WTC11 (cell line): ENCODE results near the gene GPR143. TPM values are rescaled to one million over a fixed set of nuclear protein-coding genes. Genes with fewer than 3 reads are reported as not detected.

Source experiments
- ATAC-seq: fragments of 200-7000 bp; cut with Tn5 transposase; 2 replicates; pipeline ENCODE4 v1.10.0; 2021; ENCODE audit warnings: mild to moderate bottlenecking, moderate library complexity
- CTCF ChIA-PET: fragments of 300-600 bp; sonication (Branson Sonifier 250); formaldehyde crosslinking; loops from one replicate; lab custom pipeline; 2021; ENCODE audit warnings: antibody characterized with exemption; lab: Charles Lee
- POLR2A ChIA-PET: fragments of 350-600 bp; sonication (Branson Sonifier 250); formaldehyde crosslinking; loops from one replicate; lab custom pipeline; 2021; ENCODE audit warnings: antibody characterized with exemption; lab: Charles Lee
- DNase-seq: peaks from one replicate; pipeline ENCODE4 v3.0.0; 2021; ENCODE audit warnings: low spot score
- H3K27ac Mint-ChIP-seq: 2 replicates; pipeline ENCODE4 v1.8.0; 2021; ENCODE audit warnings: mixed read lengths
- H3K27me3 Mint-ChIP-seq: 2 replicates; pipeline ENCODE4 v1.8.0; 2021; ENCODE audit warnings: low read depth, mild to moderate bottlenecking, moderate library complexity, mixed read lengths
- H3K36me3 Mint-ChIP-seq: 2 replicates; pipeline ENCODE4 v1.8.0; 2021; ENCODE audit warnings: mixed read lengths
- H3K4me1 Mint-ChIP-seq: 2 replicates; pipeline ENCODE4 v1.8.0; 2022; ENCODE audit warnings: mixed read lengths
- H3K4me3 Mint-ChIP-seq: 2 replicates; pipeline ENCODE4 v1.8.0; 2021; ENCODE audit warnings: mild to moderate bottlenecking, moderate library complexity, mixed read lengths
- H3K9me3 Mint-ChIP-seq: 2 replicates; pipeline ENCODE4 v1.8.0; 2021; ENCODE audit warnings: mixed read lengths
- GRHL2 ChIP-seq: fragments of 250-450 bp; sonication (Bioruptor Pico); IDR thresholded peaks from 2 replicates; pipeline ENCODE4 v1.8.0; 2022; ENCODE audit warnings: mild to moderate bottlenecking, moderate library complexity; ENCODE audit not compliant: insufficient replicate concordance, severe bottlenecking
- HMGA2 ChIP-seq: fragments of 250-450 bp; sonication (Bioruptor Pico); IDR thresholded peaks from 2 replicates; pipeline ENCODE4 v1.4.0; 2021; ENCODE audit warnings: mild to moderate bottlenecking, moderate library complexity
- KAT7 ChIP-seq: sonication (generic); formaldehyde crosslinking; IDR thresholded peaks from 2 replicates; pipeline ENCODE4 v1.8.1; 2023; ENCODE audit warnings: missing genetic modification reagents, mild to moderate bottlenecking, borderline replicate concordance
- PRRX2 ChIP-seq: fragments of 250-450 bp; sonication (Bioruptor Pico); IDR thresholded peaks from 2 replicates; pipeline ENCODE4 v1.8.0; 2021; ENCODE audit warnings: mild to moderate bottlenecking
- SOX15 ChIP-seq: fragments of 250-450 bp; sonication (Bioruptor Pico); IDR thresholded peaks from 2 replicates; pipeline ENCODE4 v1.9.0; 2021; ENCODE audit warnings: mild to moderate bottlenecking
- ZNF138 ChIP-seq: sonication (generic); formaldehyde crosslinking; conservative IDR thresholded peaks from 2 replicates; pipeline ENCODE4 v1.8.1; 2022; ENCODE audit warnings: mild to moderate bottlenecking, moderate library complexity, missing genetic modification reagents
- ZNF263 ChIP-seq: sonication (generic); formaldehyde crosslinking; IDR thresholded peaks from 2 replicates; pipeline ENCODE4 v1.8.1; 2022; ENCODE audit warnings: low read depth, mild to moderate bottlenecking, moderate library complexity, missing genetic modification reagents
- ZNF423 ChIP-seq: fragments of 250-450 bp; sonication (Bioruptor Pico); IDR thresholded peaks from 2 replicates; pipeline ENCODE4 v2.1.2; 2022; ENCODE audit warnings: mild to moderate bottlenecking, moderate library complexity
- total RNA-seq: library from RNA; stranded (reverse); gene quantifications from 3 replicates; pipeline ENCODE4 v1.2.3, GENCODE V29; 2021
- TF ChIP-seq, protein P1 (sequence below): sonication (generic); formaldehyde crosslinking; IDR thresholded peaks from 2 replicates; pipeline ENCODE4 v1.8.1; 2022; ENCODE audit warnings: mild to moderate bottlenecking, missing genetic modification reagents, moderate library complexity, borderline replicate concordance
- TF ChIP-seq, protein P2 (sequence below): sonication (generic); formaldehyde crosslinking; IDR thresholded peaks from 2 replicates; pipeline ENCODE4 v1.8.1; 2023; ENCODE audit warnings: mild to moderate bottlenecking, missing genetic modification reagents, borderline replicate concordance
- TF ChIP-seq, protein P3 (sequence below): sonication (generic); formaldehyde crosslinking; IDR thresholded peaks from 2 replicates; pipeline ENCODE4 v1.8.1; 2022; ENCODE audit warnings: low read depth, mild to moderate bottlenecking, moderate library complexity, missing genetic modification reagents, borderline replicate concordance
- TF ChIP-seq, protein P4 (sequence below): sonication (generic); formaldehyde crosslinking; IDR thresholded peaks from 2 replicates; pipeline ENCODE4 v1.8.1; 2023; ENCODE audit warnings: mild to moderate bottlenecking, missing genetic modification reagents, moderate library complexity
- TF ChIP-seq, protein P5 (sequence below): fragments of 250-450 bp; sonication (Bioruptor Pico); conservative IDR thresholded peaks from 2 replicates; pipeline ENCODE4 v1.9.0; 2021; ENCODE audit warnings: mild to moderate bottlenecking
- TF ChIP-seq, protein P6 (sequence below): sonication (generic); formaldehyde crosslinking; IDR thresholded peaks from 2 replicates; pipeline ENCODE4 v1.8.0; 2022; ENCODE audit warnings: mild to moderate bottlenecking, missing genetic modification reagents
- TF ChIP-seq, protein P7 (sequence below): sonication (generic); formaldehyde crosslinking; IDR thresholded peaks from 2 replicates; pipeline ENCODE4 v1.8.1; 2023; ENCODE audit warnings: mild to moderate bottlenecking, moderate library complexity, missing genetic modification reagents

The GPR143 gene
- total RNA-seq, 1 experiment from 2014 or later, result 18.3 TPM

DNA sequence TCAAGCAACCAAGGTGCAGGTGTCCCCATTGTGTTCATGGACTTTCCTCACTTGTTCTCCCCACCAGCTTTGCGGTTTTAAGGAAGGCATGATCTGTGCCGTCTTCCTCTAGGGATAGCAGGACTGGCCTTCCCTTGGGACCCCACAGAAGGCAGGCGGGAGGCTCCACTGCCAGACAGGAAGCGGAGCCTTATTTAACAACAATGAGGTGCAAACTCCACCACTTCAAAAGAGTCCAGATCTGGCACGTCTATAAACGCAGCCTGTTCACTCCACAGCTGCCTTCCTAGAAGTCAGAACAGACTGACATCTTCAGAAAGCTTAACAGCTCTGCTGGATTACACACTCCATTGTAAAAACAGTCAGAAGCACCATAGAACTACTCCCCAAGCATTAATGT is 1.7 kb upstream of the GPR143 start:
- no peaks in the 10 kb centered on the region for H3K36me3 Mint-ChIP-seq
- no peaks in the 10 kb centered on the region for H3K27me3 Mint-ChIP-seq
- TF ChIP-seq HMGA2 (CRISPR knock-in tag), result no peak
- TF ChIP-seq SOX15 (CRISPR knock-in tag), result no peak
- no peak for TF ChIP-seq PRRX2
- TF ChIP-seq, protein P1, sequence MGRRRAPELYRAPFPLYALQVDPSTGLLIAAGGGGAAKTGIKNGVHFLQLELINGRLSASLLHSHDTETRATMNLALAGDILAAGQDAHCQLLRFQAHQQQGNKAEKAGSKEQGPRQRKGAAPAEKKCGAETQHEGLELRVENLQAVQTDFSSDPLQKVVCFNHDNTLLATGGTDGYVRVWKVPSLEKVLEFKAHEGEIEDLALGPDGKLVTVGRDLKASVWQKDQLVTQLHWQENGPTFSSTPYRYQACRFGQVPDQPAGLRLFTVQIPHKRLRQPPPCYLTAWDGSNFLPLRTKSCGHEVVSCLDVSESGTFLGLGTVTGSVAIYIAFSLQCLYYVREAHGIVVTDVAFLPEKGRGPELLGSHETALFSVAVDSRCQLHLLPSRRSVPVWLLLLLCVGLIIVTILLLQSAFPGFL (CRISPR knock-in tag), result no peak
- TF ChIP-seq, protein P2, sequence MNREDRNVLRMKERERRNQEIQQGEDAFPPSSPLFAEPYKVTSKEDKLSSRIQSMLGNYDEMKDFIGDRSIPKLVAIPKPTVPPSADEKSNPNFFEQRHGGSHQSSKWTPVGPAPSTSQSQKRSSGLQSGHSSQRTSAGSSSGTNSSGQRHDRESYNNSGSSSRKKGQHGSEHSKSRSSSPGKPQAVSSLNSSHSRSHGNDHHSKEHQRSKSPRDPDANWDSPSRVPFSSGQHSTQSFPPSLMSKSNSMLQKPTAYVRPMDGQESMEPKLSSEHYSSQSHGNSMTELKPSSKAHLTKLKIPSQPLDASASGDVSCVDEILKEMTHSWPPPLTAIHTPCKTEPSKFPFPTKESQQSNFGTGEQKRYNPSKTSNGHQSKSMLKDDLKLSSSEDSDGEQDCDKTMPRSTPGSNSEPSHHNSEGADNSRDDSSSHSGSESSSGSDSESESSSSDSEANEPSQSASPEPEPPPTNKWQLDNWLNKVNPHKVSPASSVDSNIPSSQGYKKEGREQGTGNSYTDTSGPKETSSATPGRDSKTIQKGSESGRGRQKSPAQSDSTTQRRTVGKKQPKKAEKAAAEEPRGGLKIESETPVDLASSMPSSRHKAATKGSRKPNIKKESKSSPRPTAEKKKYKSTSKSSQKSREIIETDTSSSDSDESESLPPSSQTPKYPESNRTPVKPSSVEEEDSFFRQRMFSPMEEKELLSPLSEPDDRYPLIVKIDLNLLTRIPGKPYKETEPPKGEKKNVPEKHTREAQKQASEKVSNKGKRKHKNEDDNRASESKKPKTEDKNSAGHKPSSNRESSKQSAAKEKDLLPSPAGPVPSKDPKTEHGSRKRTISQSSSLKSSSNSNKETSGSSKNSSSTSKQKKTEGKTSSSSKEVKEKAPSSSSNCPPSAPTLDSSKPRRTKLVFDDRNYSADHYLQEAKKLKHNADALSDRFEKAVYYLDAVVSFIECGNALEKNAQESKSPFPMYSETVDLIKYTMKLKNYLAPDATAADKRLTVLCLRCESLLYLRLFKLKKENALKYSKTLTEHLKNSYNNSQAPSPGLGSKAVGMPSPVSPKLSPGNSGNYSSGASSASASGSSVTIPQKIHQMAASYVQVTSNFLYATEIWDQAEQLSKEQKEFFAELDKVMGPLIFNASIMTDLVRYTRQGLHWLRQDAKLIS (CRISPR knock-in tag), result no peak
- TF ChIP-seq, protein P3, sequence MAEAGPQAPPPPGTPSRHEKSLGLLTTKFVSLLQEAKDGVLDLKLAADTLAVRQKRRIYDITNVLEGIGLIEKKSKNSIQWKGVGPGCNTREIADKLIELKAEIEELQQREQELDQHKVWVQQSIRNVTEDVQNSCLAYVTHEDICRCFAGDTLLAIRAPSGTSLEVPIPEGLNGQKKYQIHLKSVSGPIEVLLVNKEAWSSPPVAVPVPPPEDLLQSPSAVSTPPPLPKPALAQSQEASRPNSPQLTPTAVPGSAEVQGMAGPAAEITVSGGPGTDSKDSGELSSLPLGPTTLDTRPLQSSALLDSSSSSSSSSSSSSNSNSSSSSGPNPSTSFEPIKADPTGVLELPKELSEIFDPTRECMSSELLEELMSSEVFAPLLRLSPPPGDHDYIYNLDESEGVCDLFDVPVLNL, result no peak
- no peak for TF ChIP-seq ZNF138
- TF ChIP-seq, protein P4, sequence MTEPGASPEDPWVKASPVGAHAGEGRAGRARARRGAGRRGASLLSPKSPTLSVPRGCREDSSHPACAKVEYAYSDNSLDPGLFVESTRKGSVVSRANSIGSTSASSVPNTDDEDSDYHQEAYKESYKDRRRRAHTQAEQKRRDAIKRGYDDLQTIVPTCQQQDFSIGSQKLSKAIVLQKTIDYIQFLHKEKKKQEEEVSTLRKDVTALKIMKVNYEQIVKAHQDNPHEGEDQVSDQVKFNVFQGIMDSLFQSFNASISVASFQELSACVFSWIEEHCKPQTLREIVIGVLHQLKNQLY, result no peak
- TF ChIP-seq ZNF263 (CRISPR knock-in tag), result no peak
- no peak for TF ChIP-seq ZNF423 (CRISPR knock-in tag)
- TF ChIP-seq, protein P5, sequence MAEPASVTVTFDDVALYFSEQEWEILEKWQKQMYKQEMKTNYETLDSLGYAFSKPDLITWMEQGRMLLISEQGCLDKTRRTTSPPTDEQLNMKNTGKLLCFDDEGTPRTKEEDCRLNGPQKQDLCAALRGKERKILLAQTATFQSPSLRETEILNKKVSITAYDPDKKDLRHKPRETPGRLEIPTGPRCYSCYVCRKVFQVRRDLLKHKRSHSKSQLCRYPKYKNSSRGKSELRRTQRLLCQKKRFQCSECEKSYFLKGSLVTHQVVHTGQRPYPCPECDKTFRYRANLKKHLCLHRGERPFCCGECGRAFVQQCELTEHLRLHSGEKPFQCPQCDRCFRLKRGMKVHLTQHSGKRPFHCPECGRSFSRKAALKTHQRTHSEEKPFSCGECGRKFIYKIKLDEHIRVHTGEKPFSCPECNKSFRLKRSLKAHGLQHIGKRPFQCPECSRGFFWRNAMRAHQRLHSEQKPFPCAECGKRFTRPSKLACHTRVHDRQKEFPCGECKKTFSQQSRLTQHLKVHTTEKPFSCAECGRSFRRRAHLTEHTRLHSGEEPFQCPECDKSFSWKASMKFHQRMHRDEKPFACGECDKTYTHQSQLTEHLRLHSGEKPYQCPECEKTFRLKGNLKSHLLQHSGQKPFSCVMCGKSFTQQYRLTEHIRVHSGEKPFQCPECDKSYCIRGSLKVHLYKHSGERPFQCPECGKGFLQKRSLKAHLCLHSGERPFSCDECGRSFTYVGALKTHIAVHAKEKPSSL (CRISPR knock-in tag), result no peak
- TF ChIP-seq, protein P6, sequence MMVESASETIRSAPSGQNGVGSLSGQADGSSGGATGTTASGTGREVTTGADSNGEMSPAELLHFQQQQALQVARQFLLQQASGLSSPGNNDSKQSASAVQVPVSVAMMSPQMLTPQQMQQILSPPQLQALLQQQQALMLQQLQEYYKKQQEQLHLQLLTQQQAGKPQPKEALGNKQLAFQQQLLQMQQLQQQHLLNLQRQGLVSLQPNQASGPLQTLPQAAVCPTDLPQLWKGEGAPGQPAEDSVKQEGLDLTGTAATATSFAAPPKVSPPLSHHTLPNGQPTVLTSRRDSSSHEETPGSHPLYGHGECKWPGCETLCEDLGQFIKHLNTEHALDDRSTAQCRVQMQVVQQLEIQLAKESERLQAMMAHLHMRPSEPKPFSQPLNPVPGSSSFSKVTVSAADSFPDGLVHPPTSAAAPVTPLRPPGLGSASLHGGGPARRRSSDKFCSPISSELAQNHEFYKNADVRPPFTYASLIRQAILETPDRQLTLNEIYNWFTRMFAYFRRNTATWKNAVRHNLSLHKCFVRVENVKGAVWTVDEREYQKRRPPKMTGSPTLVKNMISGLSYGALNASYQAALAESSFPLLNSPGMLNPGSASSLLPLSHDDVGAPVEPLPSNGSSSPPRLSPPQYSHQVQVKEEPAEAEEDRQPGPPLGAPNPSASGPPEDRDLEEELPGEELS (CRISPR knock-in tag), result no peak
- TF ChIP-seq GRHL2, result no peak
- TF ChIP-seq, all 79 proteins: peak for 0
- ATAC-seq (no peak), DNase-seq (no peak)
- H3K9me3 Mint-ChIP-seq, result no peaks in the 10 kb centered on the region
- H3K27ac Mint-ChIP-seq, result no peak overlapping the region
- peaks cover 3% of the 10 kb centered on the region for H3K4me1 Mint-ChIP-seq
- POLR2A ChIA-PET, result no interaction called here
- no peak overlapping the region for H3K4me3 Mint-ChIP-seq
- CTCF ChIA-PET, result no interaction called here

DNA sequence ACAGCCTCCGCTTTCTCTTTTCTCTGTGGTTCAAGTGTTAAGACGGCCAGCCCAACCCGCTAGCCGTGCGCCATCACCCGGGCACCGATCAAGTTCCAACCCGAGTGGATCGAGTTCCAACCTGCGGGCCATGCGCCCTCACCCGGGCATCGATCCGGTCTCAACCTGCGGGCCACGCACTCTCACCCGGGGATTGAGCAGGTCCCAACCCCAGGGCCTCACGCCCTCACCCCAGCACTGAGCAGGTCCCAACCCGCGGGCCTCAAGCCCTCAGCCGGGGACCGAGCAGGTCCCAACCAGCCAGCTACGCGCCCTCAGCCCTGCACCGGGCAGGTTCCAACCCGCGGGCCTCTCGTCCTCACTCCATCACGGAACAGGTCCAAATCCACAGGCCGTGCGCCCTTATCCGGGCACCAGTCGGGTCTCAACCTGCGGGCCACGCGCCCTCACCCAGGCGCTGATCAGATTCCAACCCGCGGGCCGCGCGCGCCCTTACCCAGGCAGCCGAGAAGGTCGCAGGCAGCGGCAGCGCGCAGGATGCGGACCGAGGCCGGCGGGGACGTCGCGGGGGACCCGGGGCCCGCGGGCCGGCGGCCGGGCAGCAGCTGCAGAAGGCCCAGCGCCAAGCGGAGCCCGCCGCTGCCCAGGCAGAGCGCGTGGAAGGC is 443 bp downstream of the GPR143 start:
- CTCF ChIA-PET, result no interaction called here
- DNase-seq (peak; percentile 35), ATAC-seq (peak; percentile 74)
- POLR2A ChIA-PET, result no interaction called here
- TF ChIP-seq KAT7 (CRISPR knock-in tag), result peak; percentile 79; the same call in 1 of the 2 replicates
- TF ChIP-seq, protein P7, sequence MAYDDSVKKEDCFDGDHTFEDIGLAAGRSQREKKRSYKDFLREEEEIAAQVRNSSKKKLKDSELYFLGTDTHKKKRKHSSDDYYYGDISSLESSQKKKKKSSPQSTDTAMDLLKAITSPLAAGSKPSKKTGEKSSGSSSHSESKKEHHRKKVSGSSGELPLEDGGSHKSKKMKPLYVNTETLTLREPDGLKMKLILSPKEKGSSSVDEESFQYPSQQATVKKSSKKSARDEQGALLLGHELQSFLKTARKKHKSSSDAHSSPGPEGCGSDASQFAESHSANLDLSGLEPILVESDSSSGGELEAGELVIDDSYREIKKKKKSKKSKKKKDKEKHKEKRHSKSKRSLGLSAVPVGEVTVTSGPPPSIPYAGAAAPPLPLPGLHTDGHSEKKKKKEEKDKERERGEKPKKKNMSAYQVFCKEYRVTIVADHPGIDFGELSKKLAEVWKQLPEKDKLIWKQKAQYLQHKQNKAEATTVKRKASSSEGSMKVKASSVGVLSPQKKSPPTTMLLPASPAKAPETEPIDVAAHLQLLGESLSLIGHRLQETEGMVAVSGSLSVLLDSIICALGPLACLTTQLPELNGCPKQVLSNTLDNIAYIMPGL (CRISPR knock-in tag), result no peak
- H3K27me3 Mint-ChIP-seq, result no peaks in the 10 kb centered on the region
- H3K4me1 Mint-ChIP-seq, result peaks cover 7% of the 10 kb centered on the region
- no peaks in the 10 kb centered on the region for H3K9me3 Mint-ChIP-seq
- peak overlapping the region; percentile 68 for H3K4me3 Mint-ChIP-seq
- H3K27ac Mint-ChIP-seq, result no peak overlapping the region
- no peaks in the 10 kb centered on the region for H3K36me3 Mint-ChIP-seq
